ENCODE measurements around the gene RSPO3.
"Not testable (repeated sequence)": the region's sequence is repeated elsewhere in the genome, so short reads cannot be mapped to it uniquely, and the experiment has no call there.

Gene RSPO3

GRCh38 chr6:127206531-127207095 lies 88.1 kb downstream of the RSPO3 start:
- no peak for DNase-seq

GRCh38 chr6:127207591-127208120 lies 89.2 kb downstream of the RSPO3 start:
- DNase-seq = no peak

- DNase-seq = no peak
These were observed 92.3 kb downstream of the RSPO3 start for GRCh38 chr6:127210725-127211124.

GRCh38 chr6:127212376-127212775 lies 93.9 kb downstream of the RSPO3 start:
- no peak for DNase-seq

GRCh38 chr6:127214032-127214431 lies 95.6 kb downstream of the RSPO3 start:
- DNase-seq = not testable (repeated sequence)

GRCh38 chr6:127214531-127214930 lies 96.1 kb downstream of the RSPO3 start:
- DNase-seq = not testable (repeated sequence)

- DNase-seq = no peak
These were observed 97.5 kb downstream of the RSPO3 start for GRCh38 chr6:127215931-127216330.

- no peak for DNase-seq
These were observed 98.6 kb downstream of the RSPO3 start for GRCh38 chr6:127216810-127217789.

- DNase-seq = no peak
These were observed 101.4 kb downstream of the RSPO3 start for GRCh38 chr6:127219869-127220268.

- DNase-seq = no peak
These were observed 102.7 kb downstream of the RSPO3 start for GRCh38 chr6:127221201-127221600.

- DNase-seq = no peak
These were observed 103.9 kb downstream of the RSPO3 start for GRCh38 chr6:127222418-127222817.

- no peak for DNase-seq
These were observed 107.0 kb downstream of the RSPO3 start for GRCh38 chr6:127225497-127225896.

- DNase-seq = not testable (repeated sequence)
These were observed 115.3 kb downstream of the RSPO3 start for GRCh38 chr6:127233819-127234218.

GRCh38 chr6:127243501-127243900 lies 125.0 kb downstream of the RSPO3 start:
- no peak for DNase-seq

Measured in activated effector memory CD4-positive, alpha-beta T cell treated with Interleukin-2 at 50 U/mL for 16 hours (primary cell).